IPS-NIHi7 (cell line): ENCODE results near the gene EYS.
"Not testable (repeated sequence)": the region's sequence is repeated elsewhere in the genome, so short reads cannot be mapped to it uniquely, and the experiment has no call there.

Experiments
- DNase-seq: peaks from one replicate; pipeline ENCODE4 v3.0.0; 2012; ENCODE audit warnings: mixed read lengths; ENCODE audit errors: extremely low spot score

The EYS gene

GRCh38 chr6:65452333-65452732, 254.7 kb downstream of the EYS start:
- no peak for DNase-seq

GRCh38 chr6:65450451-65450850, 256.6 kb downstream of the EYS start:
- DNase-seq = peak; percentile 13

GRCh38 chr6:65449926-65450325, 257.1 kb downstream of the EYS start:
- DNase-seq = no peak

GRCh38 chr6:65448866-65449265, 258.2 kb downstream of the EYS start:
- DNase-seq = no peak

- DNase-seq = no peak
Observed at GRCh38 chr6:65436281-65436680, 270.7 kb downstream of the EYS start.

- no peak for DNase-seq
Observed at GRCh38 chr6:65416621-65417020, 290.4 kb downstream of the EYS start.

GRCh38 chr6:65410309-65410708, 296.7 kb downstream of the EYS start:
- no peak for DNase-seq

GRCh38 chr6:65402564-65402963, 304.5 kb downstream of the EYS start:
- no peak for DNase-seq

GRCh38 chr6:65399355-65400084, 307.5 kb downstream of the EYS start:
- DNase-seq = no peak

- no peak for DNase-seq
Observed at GRCh38 chr6:65398851-65399250, 308.2 kb downstream of the EYS start.

- no peak for DNase-seq
Observed at GRCh38 chr6:65350530-65350929, 356.5 kb downstream of the EYS start.

GRCh38 chr6:65302655-65303054, 404.4 kb downstream of the EYS start:
- DNase-seq = not testable (repeated sequence)

- DNase-seq = no peak
Observed at GRCh38 chr6:65299236-65299635, 407.8 kb downstream of the EYS start.

GRCh38 chr6:65295812-65296211, 411.2 kb downstream of the EYS start:
- DNase-seq = no peak

- DNase-seq = no peak
Observed at GRCh38 chr6:65289491-65289890, 417.5 kb downstream of the EYS start.

GRCh38 chr6:65285275-65285674, 421.8 kb downstream of the EYS start:
- DNase-seq = no peak

- DNase-seq = no peak
Observed at GRCh38 chr6:65280060-65280459, 427.0 kb downstream of the EYS start.

GRCh38 chr6:65262241-65262640, 444.8 kb downstream of the EYS start:
- DNase-seq = no peak

- no peak for DNase-seq
Observed at GRCh38 chr6:65259982-65260381, 447.0 kb downstream of the EYS start.

GRCh38 chr6:65259059-65259458, 448.0 kb downstream of the EYS start:
- DNase-seq = peak; percentile 7

GRCh38 chr6:65253041-65253440, 454.0 kb downstream of the EYS start:
- DNase-seq = no peak

GRCh38 chr6:65248101-65248610, 458.9 kb downstream of the EYS start:
- no peak for DNase-seq

GRCh38 chr6:65231616-65232015, 475.4 kb downstream of the EYS start:
- DNase-seq = no peak

- DNase-seq = no peak
Observed at GRCh38 chr6:65229825-65230224, 477.2 kb downstream of the EYS start.
